GM18951 (cell line): ENCODE results near the gene RNF213.

Experiments
- POLR2A ChIP-seq: IDR thresholded peaks from 4 replicates; pipeline ENCODE4 v1.6.1; 2011; ENCODE audit warnings: mild to moderate bottlenecking; ENCODE audit not compliant: insufficient read length, insufficient read depth; ENCODE audit errors: extremely low read depth
- in situ Hi-C: fragments of 300-500 bp; cut with MboI; formaldehyde crosslinking; loops from one replicate; pipeline ENCODE4 v1.12.0; 2022; ENCODE audit warnings: low sequenced_read_pairs, mixed read lengths, inconsistent platforms; ENCODE audit not compliant: unreplicated experiment

RNF213 gene

GRCh38 chr17:80421381-80422090 lies 160.9 kb downstream of the RNF213 start:
- TF ChIP-seq POLR2A, result no peak
- in situ Hi-C loops, result no loop called here

- no peak for TF ChIP-seq POLR2A
- in situ Hi-C loops, result no loop called here
Measured at GRCh38 chr17:80422276-80422675, 161.6 kb downstream of the RNF213 start.

GRCh38 chr17:80422981-80423380 lies 162.3 kb downstream of the RNF213 start:
- in situ Hi-C loops, result no loop called here
- TF ChIP-seq POLR2A, result no peak

GRCh38 chr17:80423536-80424225 lies 163.0 kb downstream of the RNF213 start:
- no peak for TF ChIP-seq POLR2A
- in situ Hi-C loops, result no loop called here

GRCh38 chr17:80424261-80424660 lies 163.6 kb downstream of the RNF213 start:
- in situ Hi-C loops, result no loop called here
- no peak for TF ChIP-seq POLR2A

GRCh38 chr17:80424878-80425765 lies 164.5 kb downstream of the RNF213 start:
- in situ Hi-C loops, result no loop called here
- no peak for TF ChIP-seq POLR2A

GRCh38 chr17:80425835-80426426 lies 165.3 kb downstream of the RNF213 start:
- in situ Hi-C loops, result no loop called here
- TF ChIP-seq POLR2A, result no peak

- in situ Hi-C loops, result no loop called here
- TF ChIP-seq POLR2A, result no peak
Measured at GRCh38 chr17:80426671-80427326, 166.1 kb downstream of the RNF213 start.

GRCh38 chr17:80427366-80428282 lies 167.0 kb downstream of the RNF213 start:
- TF ChIP-seq POLR2A, result no peak
- in situ Hi-C loops, result no loop called here

GRCh38 chr17:80428363-80428762 lies 167.7 kb downstream of the RNF213 start:
- in situ Hi-C loops, result no loop called here
- no peak for TF ChIP-seq POLR2A

GRCh38 chr17:80428796-80429195 lies 168.1 kb downstream of the RNF213 start:
- in situ Hi-C loops, result no loop called here

More at GRCh38 chr17:80428796-80429195, 168.1 kb downstream of the RNF213 start:
- no peak for TF ChIP-seq POLR2A
